Nucleus accumbens (tissue), 56 donors: ENCODE results near the gene LRP1.
A peak's percentile ranks its signal among the peaks of the same experiment; 100 is the strongest.
"Not testable (repeated sequence)": the region's sequence is repeated elsewhere in the genome, so short reads cannot be mapped to it uniquely, and the experiment has no call there.

Experiments used
- DNase-seq, 56 donors: peaks; one replicate each; lab custom pipeline; 2025; lab: John Stamatoyannopoulos, UW

Gene LRP1

GRCh38 chr12:57110104-57111030, 17.9 kb upstream of the LRP1 start:
- peak in 22 of 56 donors; percentile 8 to 70 (median 44) for DNase-seq

GRCh38 chr12:57111031-57111734, 17.1 kb upstream of the LRP1 start, which contains the start of gene STAT6:
Gene STAT6, minus strand, starts transcription at chr12:57111362. Its CDS starts 3,084 bp downstream, at chr12:57108278.
- DNase-seq = peak in 39 of 56 donors; percentile 21 to 73 (median 48)

- DNase-seq = peak in 1 of 56 donors; percentile 75
Measured at GRCh38 chr12:57112492-57113294, 15.6 kb upstream of the LRP1 start.

- DNase-seq = no peak
Measured at GRCh38 chr12:57116580-57117281, 11.6 kb upstream of the LRP1 start.

GRCh38 chr12:57118711-57119271, 9.5 kb upstream of the LRP1 start:
- DNase-seq = no peak

- no peak for DNase-seq
Measured at GRCh38 chr12:57119294-57120085, 8.8 kb upstream of the LRP1 start.

- not testable (repeated sequence) for DNase-seq
Measured at GRCh38 chr12:57120718-57121117, 7.6 kb upstream of the LRP1 start.

- DNase-seq = no peak
Measured at GRCh38 chr12:57123813-57124212, 4.5 kb upstream of the LRP1 start.

- peak in 50 of 56 donors; percentile 10 to 89 (median 52) for DNase-seq
Measured at GRCh38 chr12:57124261-57124877, 3.9 kb upstream of the LRP1 start.

- no peak for DNase-seq
Measured at GRCh38 chr12:57126061-57126460, 2.2 kb upstream of the LRP1 start.

GRCh38 chr12:57126561-57126960, 1.7 kb upstream of the LRP1 start:
- DNase-seq = no peak

- peak in 26 of 56 donors; percentile 18 to 63 (median 35) for DNase-seq
Measured at GRCh38 chr12:57127101-57127725, 1.1 kb upstream of the LRP1 start.

GRCh38 chr12:57128519-57129247, 400 bp downstream of the LRP1 start:
- DNase-seq = peak in 7 of 56 donors; percentile 14 to 47 (median 24)

GRCh38 chr12:57129321-57129842, 1.1 kb downstream of the LRP1 start:
- peak in 1 of 56 donors; percentile 38 for DNase-seq

GRCh38 chr12:57129889-57130288, 1.6 kb downstream of the LRP1 start:
- no peak for DNase-seq

- DNase-seq = no peak
Measured at GRCh38 chr12:57130941-57131340, 2.7 kb downstream of the LRP1 start.
